OCI-LY1 (cell line): ENCODE results near the gene TRAPPC3.

Experiments
- H2AFZ ChIP-seq: fragments of 200-600 bp; sonication (generic), shearing (Covaris generic); 2 replicates; pipeline ENCODE4 v1.6.0; 2014; ENCODE audit warnings: antibody characterized with exemption, mild to moderate bottlenecking, low read length
- H3F3A ChIP-seq: fragments of 200-600 bp; sonication (generic), shearing (Covaris generic); 2 replicates; pipeline ENCODE4 v1.6.0; 2014; ENCODE audit warnings: mild to moderate bottlenecking, antibody characterized with exemption, low read length, moderate library complexity; ENCODE audit not compliant: insufficient read depth
- H3K27ac ChIP-seq: fragments of 200-600 bp; sonication (generic); 2 replicates; pipeline ENCODE4 v1.5.1; 2014; ENCODE audit warnings: low read length, mixed run types, mild to moderate bottlenecking, low read depth; ENCODE audit not compliant: poor library complexity, severe bottlenecking
- H3K27me3 ChIP-seq: fragments of 200-600 bp; sonication (generic); 2 replicates; pipeline ENCODE4 v1.6.0; 2014; ENCODE audit warnings: antibody characterized with exemption, mild to moderate bottlenecking, low read length, moderate library complexity; ENCODE audit not compliant: insufficient read depth
- H3K36me3 ChIP-seq: fragments of 200-600 bp; sonication (generic); 2 replicates; pipeline ENCODE4 v1.6.1; 2014; ENCODE audit warnings: mild to moderate bottlenecking, antibody characterized with exemption, low read length, moderate library complexity, mixed read lengths; ENCODE audit not compliant: insufficient read depth
- H3K4me1 ChIP-seq: fragments of 200-600 bp; sonication (generic); 2 replicates; pipeline ENCODE4 v1.5.1; 2014; ENCODE audit warnings: mild to moderate bottlenecking, low read length, moderate library complexity; ENCODE audit not compliant: insufficient read depth, severe bottlenecking
- H3K4me2 ChIP-seq: fragments of 200-600 bp; sonication (generic), shearing (Covaris generic); 2 replicates; pipeline ENCODE4 v1.6.1; 2014; ENCODE audit warnings: low read length
- H3K4me3 ChIP-seq: fragments of 200-600 bp; sonication (generic); 2 replicates; pipeline ENCODE4 v1.5.1; 2014; ENCODE audit warnings: low read length, low read depth, mild to moderate bottlenecking, mixed read lengths; ENCODE audit not compliant: poor library complexity, severe bottlenecking
- H3K79me2 ChIP-seq: fragments of 200-600 bp; shearing (Covaris generic); 2 replicates; pipeline ENCODE4 v1.6.1; 2016; ENCODE audit warnings: mixed run types, low read length, mixed read lengths; ENCODE audit not compliant: insufficient read depth
- H3K9ac ChIP-seq: fragments of 200-600 bp; sonication (generic), shearing (Covaris generic); 2 replicates; pipeline ENCODE4 v1.6.1; 2014; ENCODE audit warnings: mild to moderate bottlenecking, low read length, mixed read lengths
- H3K9me2 ChIP-seq: fragments of 200-600 bp; sonication (generic), shearing (Covaris generic); 2 replicates; pipeline ENCODE4 v1.6.1; 2014; ENCODE audit warnings: low read depth, mild to moderate bottlenecking, low read length, mixed read lengths
- H3K9me3 ChIP-seq: fragments of 200-600 bp; shearing (Covaris generic); 2 replicates; pipeline ENCODE4 v1.6.1; 2014; ENCODE audit warnings: low read length, mixed read lengths
- H4K20me1 ChIP-seq: fragments of 200-600 bp; sonication (generic), shearing (Covaris generic); 2 replicates; pipeline ENCODE4 v1.6.0; 2016; ENCODE audit warnings: mild to moderate bottlenecking, low read length; ENCODE audit not compliant: insufficient read depth
- CTCF ChIP-seq: fragments of 200-600 bp; sonication (generic), shearing (Covaris generic); IDR thresholded peaks from 2 replicates; pipeline ENCODE4 v1.5.1; 2017; ENCODE audit warnings: mild to moderate bottlenecking, antibody characterized with exemption, low read length, moderate library complexity, mixed read lengths
- EZH2 ChIP-seq: fragments of 200-600 bp; sonication (generic), shearing (Covaris generic); IDR thresholded peaks from 2 replicates; pipeline ENCODE4 v1.8.0; 2017; ENCODE audit warnings: borderline replicate concordance, mixed run types, mild to moderate bottlenecking, antibody characterized with exemption, low read length, moderate library complexity, mixed read lengths

Gene TRAPPC3

DNA sequence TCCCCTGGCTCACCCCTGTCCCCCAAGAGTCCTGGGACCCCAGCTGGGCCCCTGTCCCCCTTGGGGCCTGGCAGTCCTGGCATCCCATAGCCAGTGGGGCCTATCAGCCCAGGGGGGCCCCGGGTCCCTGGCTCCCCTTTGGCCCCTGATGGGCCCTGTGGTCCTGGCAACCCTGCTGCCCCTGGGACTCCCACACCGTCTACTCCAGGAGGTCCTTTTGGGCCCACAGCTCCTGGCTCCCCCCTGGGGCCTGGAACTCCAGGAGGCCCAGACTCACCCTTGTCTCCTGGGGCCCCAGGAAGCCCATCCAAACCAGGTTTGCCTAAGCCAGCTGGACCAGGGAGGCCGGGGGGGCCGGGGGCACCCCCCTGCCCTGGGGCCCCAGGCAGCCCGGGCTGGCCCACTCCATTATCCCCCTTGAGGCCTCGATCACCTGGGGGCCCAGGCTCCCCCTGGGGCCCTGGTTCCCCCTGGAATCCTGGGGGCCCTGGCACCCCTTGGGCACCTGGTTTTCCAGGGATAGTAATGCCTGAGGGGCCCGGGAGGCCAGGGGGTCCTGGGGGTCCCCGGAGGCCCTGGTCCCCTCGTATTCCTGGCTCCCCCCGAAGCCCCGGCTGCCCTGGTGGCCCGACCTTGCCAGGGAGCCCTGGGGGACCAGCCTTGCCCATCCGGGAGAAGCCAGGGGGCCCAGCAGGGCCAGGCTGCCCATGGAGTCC is 50.5 kb downstream of the TRAPPC3 start:
- Histone ChIP-seq H3F3A (no peaks in the 10 kb centered on the region), H3K9ac (no peak overlapping the region), H3K36me3 (peaks cover 25% of the 10 kb centered on the region; the same call in 1 of the 2 replicates), H3K4me1 (peaks cover 9% of the 10 kb centered on the region), H3K27ac (no peak overlapping the region), H3K4me3 (no peak overlapping the region), H3K9me3 (no peaks in the 10 kb centered on the region), H4K20me1 (no peaks in the 10 kb centered on the region), H3K4me2 (no peak overlapping the region), H3K9me2 (no peaks in the 10 kb centered on the region), H3K27me3 (no peaks in the 10 kb centered on the region), H3K79me2 (no peaks in the 10 kb centered on the region), H2AFZ (no peak overlapping the region)
- TF ChIP-seq CTCF (no peak), EZH2 (no peak)

DNA sequence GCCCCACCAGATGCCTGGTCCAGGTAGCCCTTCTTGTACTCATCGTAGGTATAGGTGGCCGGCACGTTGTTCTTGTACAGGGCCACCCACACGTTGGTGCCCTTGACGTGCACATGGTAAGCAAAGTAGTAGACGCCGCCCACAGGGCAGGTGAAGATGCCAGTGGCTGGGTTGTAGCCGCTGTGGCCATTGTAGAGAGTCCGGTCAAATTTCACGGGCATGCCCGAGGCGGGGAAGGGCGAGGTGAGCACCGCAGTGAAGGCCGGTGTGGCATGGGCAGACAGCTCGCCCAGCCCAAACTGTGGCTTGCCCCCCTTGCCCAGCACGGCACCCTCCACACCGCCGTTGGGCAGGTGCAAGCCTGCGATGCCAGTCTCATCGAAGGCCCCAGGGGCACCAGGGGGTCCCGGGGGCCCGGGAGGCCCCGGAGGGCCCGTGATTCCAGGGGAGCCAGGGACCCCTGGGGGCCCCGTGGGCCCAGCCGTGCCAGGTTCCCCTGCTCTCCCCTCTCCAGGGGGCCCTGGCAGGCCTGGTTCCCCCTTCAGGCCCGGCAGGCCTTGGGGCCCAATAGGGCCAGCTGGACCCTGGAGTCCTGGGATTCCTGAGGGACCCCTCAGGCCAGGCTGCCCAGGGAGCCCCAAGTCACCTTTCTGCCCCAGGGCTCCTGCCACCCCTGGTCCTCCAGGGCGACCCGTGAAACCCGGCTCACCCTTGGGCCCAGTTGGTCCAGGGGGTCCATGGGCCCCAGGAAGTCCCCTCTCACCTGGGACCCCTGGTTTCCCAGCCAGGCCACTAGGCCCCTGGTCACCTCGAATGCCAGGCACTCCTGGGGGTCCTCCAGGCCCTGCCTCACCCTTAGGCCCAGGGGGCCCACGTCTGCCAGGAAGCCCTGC is 51.3 kb downstream of the TRAPPC3 start:
- TF ChIP-seq CTCF: no peak
- no peak for TF ChIP-seq EZH2
- no peaks in the 10 kb centered on the region for H3F3A ChIP-seq

DNA sequence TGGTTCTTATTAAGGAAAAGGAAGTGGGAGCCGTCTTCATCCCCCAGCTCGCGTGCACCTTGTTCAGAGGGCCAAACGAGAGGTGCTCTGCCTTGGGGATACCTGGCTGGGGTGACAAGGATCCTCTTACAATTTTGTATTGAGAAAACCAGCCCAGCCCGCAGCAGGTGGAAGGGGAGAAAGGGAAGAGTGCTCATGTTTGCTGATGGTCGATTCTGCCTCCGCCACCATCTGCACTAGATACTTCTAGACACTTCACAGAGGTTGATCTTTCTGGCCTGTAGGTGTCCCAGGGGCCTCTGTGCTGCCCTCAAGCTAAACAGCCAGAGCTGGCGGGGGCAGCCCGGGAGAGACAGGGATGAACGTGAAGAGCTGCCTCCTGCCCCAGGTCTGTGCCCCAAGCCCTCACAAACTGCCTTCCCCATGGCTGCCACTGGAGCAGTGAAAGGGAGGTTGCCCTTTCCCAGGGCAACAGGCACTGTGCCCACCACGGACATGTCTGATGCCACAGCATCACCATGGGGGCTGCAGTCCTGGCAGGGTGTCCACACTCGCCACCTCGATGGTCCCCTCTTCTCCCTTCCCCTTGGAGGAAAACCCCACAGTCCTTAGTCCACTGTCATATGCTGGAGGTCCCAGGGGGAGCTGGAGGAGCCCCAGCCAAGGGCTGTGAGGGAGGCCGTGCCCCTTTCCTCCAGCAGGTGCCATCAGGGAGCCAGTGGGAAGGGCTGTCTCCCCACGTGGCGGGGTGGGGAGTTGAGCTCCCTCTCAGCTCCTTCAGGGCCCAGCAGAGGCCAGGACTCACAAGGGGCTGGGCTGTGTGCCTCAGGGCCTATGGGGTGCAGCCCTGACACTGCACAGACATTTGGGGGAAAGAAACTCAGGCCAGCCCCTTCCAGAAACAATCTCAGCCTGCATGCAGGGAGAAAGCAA is 52.5 kb downstream of the TRAPPC3 start:
- H3K27me3 ChIP-seq: no peaks in the 10 kb centered on the region
- H3K9me3 ChIP-seq: no peaks in the 10 kb centered on the region
- no peaks in the 10 kb centered on the region for H3K9me2 ChIP-seq
- no peak overlapping the region for H3K4me3 ChIP-seq
- H3K79me2 ChIP-seq: no peaks in the 10 kb centered on the region
- H3K36me3 ChIP-seq: peaks cover 45% of the 10 kb centered on the region
- no peak overlapping the region for H3K9ac ChIP-seq
- H2AFZ ChIP-seq: no peak overlapping the region
- no peaks in the 10 kb centered on the region for H3F3A ChIP-seq
- H4K20me1 ChIP-seq: no peaks in the 10 kb centered on the region
- H3K27ac ChIP-seq: no peak overlapping the region
- TF ChIP-seq CTCF (peak; percentile 25; the same call in 1 of the 2 replicates), EZH2 (no peak)
- H3K4me1 ChIP-seq: peaks cover 9% of the 10 kb centered on the region
- H3K4me2 ChIP-seq: no peak overlapping the region

More for the DNA sequence above, 51.3 kb downstream of the TRAPPC3 start:
- Histone ChIP-seq H3K9me2 (no peaks in the 10 kb centered on the region), H3K9me3 (no peaks in the 10 kb centered on the region), H2AFZ (no peak overlapping the region), H3K4me2 (no peak overlapping the region), H3K27ac (no peak overlapping the region), H3K4me1 (peaks cover 9% of the 10 kb centered on the region), H3K27me3 (no peaks in the 10 kb centered on the region), H3K79me2 (no peaks in the 10 kb centered on the region), H3K9ac (no peak overlapping the region), H3K36me3 (peaks cover 33% of the 10 kb centered on the region), H4K20me1 (no peaks in the 10 kb centered on the region), H3K4me3 (no peak overlapping the region)
